GM21360 (cell line): ENCODE data around the gene GPR137B.

ENCODE experiments used
- ATAC-seq: cut with Tn5 transposase; IDR thresholded peaks from one replicate; pipeline ENCODE4 v1.9.1; 2021; ENCODE audit warnings: mild to moderate bottlenecking, moderate library complexity; ENCODE audit not compliant: unreplicated experiment

GPR137B gene

GRCh38 chr1:236253918-236254637 lies 111.7 kb downstream of the GPR137B start:
- ATAC-seq = no peak

- ATAC-seq = no peak
Measured at GRCh38 chr1:236257216-236257615, 114.9 kb downstream of the GPR137B start.

GRCh38 chr1:236258114-236258622 lies 115.8 kb downstream of the GPR137B start:
- no peak for ATAC-seq
